Hepatocyte (in vitro differentiated cells): Measurements from ENCODE around the gene SWSAP1. TPM values are rescaled to one million over a fixed set of nuclear protein-coding genes. Genes with fewer than 3 reads are reported as not detected.

Experiments
- DNase-seq: peaks from one replicate; pipeline ENCODE4 v3.0.0-alpha.2; 2016; ENCODE audit warnings: low spot score
- H2AFZ ChIP-seq: fragments of 200-600 bp; sonication (generic); 2 replicates; pipeline ENCODE4 v1.6.0; 2016; ENCODE audit warnings: antibody characterized with exemption, mild to moderate bottlenecking
- H3K27ac ChIP-seq: fragments of 200-600 bp; sonication (generic); 2 replicates; pipeline ENCODE4 v1.5.1; 2016; ENCODE audit warnings: mild to moderate bottlenecking
- H3K27me3 ChIP-seq: fragments of 200-600 bp; sonication (generic); 2 replicates; pipeline ENCODE4 v1.6.1; 2016
- H3K36me3 ChIP-seq: fragments of 200-600 bp; sonication (generic); replicated peaks from 2 replicates; pipeline ENCODE4 v1.5.1; 2016; ENCODE audit warnings: low read depth; ENCODE audit not compliant: insufficient read depth
- H3K4me1 ChIP-seq: fragments of 200-600 bp; sonication (generic); 2 replicates; pipeline ENCODE4 v1.5.1; 2016; ENCODE audit warnings: mild to moderate bottlenecking, moderate library complexity; ENCODE audit not compliant: insufficient read depth
- H3K4me2 ChIP-seq: fragments of 200-600 bp; sonication (generic); 2 replicates; pipeline ENCODE4 v1.6.0; 2016
- H3K4me3 ChIP-seq: fragments of 200-600 bp; sonication (generic); 2 replicates; pipeline ENCODE4 v1.5.1; 2016; ENCODE audit warnings: mild to moderate bottlenecking
- H3K79me2 ChIP-seq: fragments of 200-600 bp; sonication (generic); 2 replicates; pipeline ENCODE4 v1.6.0; 2017; ENCODE audit warnings: mild to moderate bottlenecking
- H3K9me2 ChIP-seq: fragments of 200-600 bp; sonication (generic); replicated peaks from 2 replicates; pipeline ENCODE4 v1.6.0; 2017; ENCODE audit warnings: mild to moderate bottlenecking; ENCODE audit not compliant: insufficient read depth
- H3K9me3 ChIP-seq: fragments of 200-600 bp; sonication (generic); 2 replicates; pipeline ENCODE4 v1.5.1; 2016; ENCODE audit warnings: low read depth, mild to moderate bottlenecking
- H4K20me1 ChIP-seq: fragments of 200-600 bp; sonication (generic); 2 replicates; pipeline ENCODE4 v1.6.0; 2016; ENCODE audit warnings: mild to moderate bottlenecking; ENCODE audit not compliant: insufficient read depth, poor library complexity, severe bottlenecking
- EZH2 ChIP-seq: fragments of 200-600 bp; sonication (generic); IDR thresholded peaks from 2 replicates; pipeline ENCODE4 v1.6.1; 2016; ENCODE audit warnings: antibody characterized with exemption, mild to moderate bottlenecking, borderline replicate concordance
- EZH2phosphoT487 ChIP-seq: fragments of 200-600 bp; sonication (generic); IDR thresholded peaks from one replicate; pipeline ENCODE4 v1.6.1; 2018; ENCODE audit warnings: antibody characterized with exemption, mild to moderate bottlenecking, low read depth, moderate library complexity; ENCODE audit not compliant: unreplicated experiment, severe bottlenecking
- WGBS: methylation state at CpG from one replicate; pipeline ENCODE4 v1.1.6; 2016; ENCODE audit warnings: low lambda C conversion rate; ENCODE audit errors: missing lambda C conversion rate; 5-methylcytosine and 5-hydroxymethylcytosine counted together
- polyA plus RNA-seq: library from polyadenylated mRNA; unstranded; fragments of >200 nt; fragmentation: Nextera tagmentation; extraction: Ambion mirVana; gene quantifications from 2 replicates; pipeline ENCODE4 v1.2.1, GENCODE V29; 2016
- total RNA-seq: library from RNA; depleted of rRNA; stranded (reverse); fragments of >200 nt; gene quantifications from 2 replicates; pipeline ENCODE4 v1.2.3, GENCODE V29; 2014
- TF ChIP-seq, protein P1 (sequence below): fragments of 200-600 bp; sonication (generic); IDR thresholded peaks from 2 replicates; pipeline ENCODE4 v1.5.1; 2016; ENCODE audit warnings: antibody characterized with exemption, mild to moderate bottlenecking; ENCODE audit not compliant: poor library complexity

The SWSAP1 gene
- total and polyA plus RNA-seq, 2 experiments from 2014 or later, result 2.2 to 4.0 TPM

DNA sequence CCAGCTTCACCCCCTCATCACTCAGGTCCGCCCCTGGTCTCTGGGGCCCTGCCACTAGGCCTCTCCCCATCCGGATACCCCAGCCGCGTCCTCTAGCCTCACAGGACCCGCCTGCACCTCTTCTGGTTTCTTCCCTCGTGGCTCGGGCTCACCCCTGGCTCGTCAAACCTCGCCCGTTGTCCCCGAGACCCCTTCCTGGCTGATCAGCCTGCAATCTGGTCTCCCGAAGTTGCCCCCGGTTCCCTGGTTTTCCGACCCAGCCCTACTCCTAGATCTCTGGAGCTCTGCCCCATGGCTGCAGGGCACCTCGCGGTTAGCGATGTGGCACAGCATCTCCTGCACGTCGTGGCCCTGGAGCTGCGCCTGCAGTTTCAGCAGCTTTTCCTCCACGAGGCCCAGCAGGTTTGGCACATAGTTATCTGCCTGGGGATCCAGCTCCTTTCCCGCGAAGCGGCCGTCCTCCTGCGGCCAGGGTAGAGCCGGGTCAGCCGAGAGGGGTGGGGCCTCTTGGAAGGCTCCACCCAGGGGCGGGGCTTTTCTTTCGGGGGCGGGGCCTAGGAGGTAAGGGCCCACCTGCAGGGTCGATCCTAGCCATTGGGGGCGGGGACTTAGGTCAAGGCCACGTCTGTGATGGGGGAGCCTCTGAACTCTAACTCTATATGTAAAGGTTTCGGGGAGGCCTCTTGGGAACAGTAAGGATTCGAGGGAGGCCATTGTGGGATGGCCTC is 47.1 kb downstream of the SWSAP1 start:
- H2AFZ ChIP-seq, result peak overlapping the region; percentile 67
- H3K4me3 ChIP-seq, result no peak overlapping the region
- no peaks in the 10 kb centered on the region for H4K20me1 ChIP-seq
- H3K4me1 ChIP-seq, result peaks cover 21% of the 10 kb centered on the region
- H3K4me2 ChIP-seq, result peak overlapping the region; percentile 86
- H3K27ac ChIP-seq, result peak overlapping the region; percentile 53
- 20% methylated on average over 34 of the region's 36 CpGs for WGBS
- peaks cover 6% of the 10 kb centered on the region for H3K79me2 ChIP-seq
- peaks cover 5% of the 10 kb centered on the region for H3K27me3 ChIP-seq
- no peaks in the 10 kb centered on the region for H3K9me2 ChIP-seq
- TF ChIP-seq, protein P1, sequence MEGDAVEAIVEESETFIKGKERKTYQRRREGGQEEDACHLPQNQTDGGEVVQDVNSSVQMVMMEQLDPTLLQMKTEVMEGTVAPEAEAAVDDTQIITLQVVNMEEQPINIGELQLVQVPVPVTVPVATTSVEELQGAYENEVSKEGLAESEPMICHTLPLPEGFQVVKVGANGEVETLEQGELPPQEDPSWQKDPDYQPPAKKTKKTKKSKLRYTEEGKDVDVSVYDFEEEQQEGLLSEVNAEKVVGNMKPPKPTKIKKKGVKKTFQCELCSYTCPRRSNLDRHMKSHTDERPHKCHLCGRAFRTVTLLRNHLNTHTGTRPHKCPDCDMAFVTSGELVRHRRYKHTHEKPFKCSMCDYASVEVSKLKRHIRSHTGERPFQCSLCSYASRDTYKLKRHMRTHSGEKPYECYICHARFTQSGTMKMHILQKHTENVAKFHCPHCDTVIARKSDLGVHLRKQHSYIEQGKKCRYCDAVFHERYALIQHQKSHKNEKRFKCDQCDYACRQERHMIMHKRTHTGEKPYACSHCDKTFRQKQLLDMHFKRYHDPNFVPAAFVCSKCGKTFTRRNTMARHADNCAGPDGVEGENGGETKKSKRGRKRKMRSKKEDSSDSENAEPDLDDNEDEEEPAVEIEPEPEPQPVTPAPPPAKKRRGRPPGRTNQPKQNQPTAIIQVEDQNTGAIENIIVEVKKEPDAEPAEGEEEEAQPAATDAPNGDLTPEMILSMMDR, result no peak
- no peak for TF ChIP-seq EZH2phosphoT487
- TF ChIP-seq EZH2, result no peak
- peak; percentile 69 for DNase-seq
- no peaks in the 10 kb centered on the region for H3K9me3 ChIP-seq
- H3K36me3 ChIP-seq, result no peaks in the 10 kb centered on the region

DNA sequence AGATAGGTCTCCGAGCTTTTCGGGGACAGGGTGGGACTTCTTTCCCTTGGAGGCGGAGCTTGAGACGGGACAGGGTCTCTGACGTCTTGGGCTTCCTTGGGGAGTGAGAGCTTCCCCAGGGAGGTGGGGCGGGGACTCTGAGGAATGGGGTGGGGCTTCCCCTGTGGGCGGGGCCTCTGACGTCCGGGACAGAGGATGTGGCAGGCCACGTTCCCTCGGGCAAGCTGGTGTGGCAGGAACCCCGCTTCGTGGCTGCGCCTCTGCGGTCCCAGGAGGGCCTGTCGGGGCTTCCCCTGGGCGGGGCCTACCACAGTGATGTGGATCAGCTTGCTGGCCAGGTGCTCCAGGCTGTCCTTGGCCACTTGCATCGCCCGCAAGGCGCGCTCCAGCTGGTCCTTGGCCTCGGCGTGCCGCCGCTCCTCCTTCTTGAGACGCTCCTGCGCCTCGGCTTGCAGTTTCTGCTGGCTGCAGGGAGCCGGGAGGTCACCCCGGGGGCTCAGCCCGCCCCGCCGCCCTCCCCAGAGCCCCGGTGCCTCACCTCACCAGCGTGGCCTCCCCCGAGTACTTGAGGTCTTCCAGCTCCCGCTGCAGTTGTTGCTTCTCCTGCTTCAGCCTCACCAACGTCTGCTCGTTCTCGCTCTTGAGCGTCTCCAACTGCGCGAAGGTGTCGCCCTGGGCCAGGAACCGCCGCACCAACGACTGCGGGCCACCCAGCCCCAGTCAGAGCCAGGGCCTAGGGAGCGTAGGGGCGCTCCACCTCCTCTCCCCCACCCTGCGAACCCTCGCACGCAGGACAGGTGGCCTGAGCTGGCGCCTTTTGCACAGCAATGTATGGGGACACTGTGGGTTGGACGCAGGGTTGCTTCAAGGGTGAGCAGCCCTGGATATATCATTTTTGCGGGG is 47.9 kb downstream of the SWSAP1 start:
- Histone ChIP-seq H3K4me1 (peaks cover 21% of the 10 kb centered on the region), H3K4me3 (no peak overlapping the region), H3K36me3 (no peaks in the 10 kb centered on the region), H3K9me3 (no peaks in the 10 kb centered on the region), H3K9me2 (no peaks in the 10 kb centered on the region), H3K79me2 (peaks cover 3% of the 10 kb centered on the region), H4K20me1 (no peaks in the 10 kb centered on the region), H2AFZ (peak overlapping the region; percentile 67), H3K27ac (peak overlapping the region; percentile 62), H3K4me2 (peak overlapping the region; percentile 86), H3K27me3 (peaks cover 5% of the 10 kb centered on the region)
- no peak for TF ChIP-seq EZH2
- TF ChIP-seq, protein P1, result no peak
- no peak for TF ChIP-seq EZH2phosphoT487
- WGBS, result 32% methylated on average over 29 of the region's 56 CpGs
- peak; percentile 86 for DNase-seq

DNA sequence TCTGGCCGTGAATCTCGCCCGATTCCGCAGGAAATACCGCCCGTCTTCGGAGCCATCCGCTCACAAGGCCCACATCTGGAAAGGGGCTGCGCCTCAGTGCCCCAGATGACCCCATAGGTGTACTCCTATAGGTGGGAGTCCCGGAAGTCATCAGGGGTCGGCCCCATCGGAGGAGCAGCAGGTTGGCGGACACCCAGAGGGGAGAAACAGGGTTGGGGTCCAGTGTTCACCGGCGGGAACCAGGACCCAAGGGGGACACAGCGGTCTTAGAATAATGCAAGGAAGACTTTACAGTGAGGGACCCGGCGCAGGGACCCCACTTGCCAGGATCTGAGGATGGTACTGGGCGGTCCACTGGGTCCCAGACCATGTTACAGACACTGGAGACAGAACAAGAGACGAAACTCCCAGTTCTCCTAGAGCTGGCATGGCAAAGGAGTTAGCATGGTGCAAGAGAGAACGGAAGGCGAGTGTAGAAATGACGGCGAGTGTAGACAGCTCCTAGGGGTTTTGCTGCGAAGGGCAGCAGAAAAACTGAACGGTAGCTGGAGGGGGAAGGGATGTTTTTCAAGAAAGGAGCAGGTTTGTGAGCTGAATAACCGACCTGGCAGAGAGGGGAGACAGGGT is 48.8 kb downstream of the SWSAP1 start:
- H3K4me2 ChIP-seq, result no peak overlapping the region

More for the DNA sequence above, 48.8 kb downstream of the SWSAP1 start:
- no peak for DNase-seq
- no peak overlapping the region for H2AFZ ChIP-seq
- H3K4me1 ChIP-seq, result peaks cover 21% of the 10 kb centered on the region
- H3K36me3 ChIP-seq, result no peaks in the 10 kb centered on the region
- H3K4me3 ChIP-seq, result no peak overlapping the region
- peaks cover 5% of the 10 kb centered on the region for H3K27me3 ChIP-seq
- no peak overlapping the region for H3K27ac ChIP-seq
- no peaks in the 10 kb centered on the region for H3K9me2 ChIP-seq
- no peaks in the 10 kb centered on the region for H4K20me1 ChIP-seq
- TF ChIP-seq EZH2phosphoT487 (no peak), EZH2 (no peak)
- TF ChIP-seq, protein P1, result no peak
- 91% methylated on average over 27 of the region's 27 CpGs for WGBS
- H3K79me2 ChIP-seq, result no peaks in the 10 kb centered on the region
- no peaks in the 10 kb centered on the region for H3K9me3 ChIP-seq
